SK-N-SH (cell line): ENCODE measurements around the gene NAE1. TPM values are rescaled to one million over a fixed set of nuclear protein-coding genes. Genes with fewer than 3 reads are reported as not detected.

Experiments
- CTCF ChIA-PET: fragments of 300-600, 350-600 bp; formaldehyde crosslinking; extraction: SDS; loops from one replicate; lab custom pipeline; 2021; lab: Yijun Ruan, JAX
- POLR2A ChIA-PET: fragments of 350-600 bp; sonication (Branson Sonifier 250); formaldehyde crosslinking; extraction: SDS; loops from one replicate; lab custom pipeline; 2020; ENCODE audit warnings: antibody characterized with exemption, inconsistent platforms; lab: Yijun Ruan, JAX
- DNase-seq: peaks from one replicate; pipeline ENCODE4 v3.0.0; 2012
- H2AFZ ChIP-seq: fragments of 200-600 bp; sonication (generic); 2 replicates; pipeline ENCODE4 v1.8.1; 2016; ENCODE audit warnings: antibody characterized with exemption, mild to moderate bottlenecking, low read depth
- H3F3A ChIP-seq: fragments of 200-600 bp; sonication (generic); replicated peaks from 2 replicates; pipeline ENCODE3; 2016; ENCODE audit warnings: antibody characterized with exemption, mild to moderate bottlenecking; ENCODE audit not compliant: insufficient read depth
- H3K27ac ChIP-seq, 2 experiments: fragments of 200-500 bp in 1 of 2; fragments of 200-600 bp in 1 of 2; sonication (Bioruptor generic) in 1 of 2; sonication (generic), shearing (Covaris generic) in 1 of 2; 2 replicates each; pipeline versions ENCODE4 v1.5.1 to v1.6.1; 2014 to 2016; ENCODE audit warnings: low read depth in 2 of 2, inconsistent platforms in 1 of 2, low read length in 1 of 2, mild to moderate bottlenecking in 1 of 2, mixed read lengths in 1 of 2
- H3K27me3 ChIP-seq: fragments of 200-600 bp; sonication (generic), shearing (Covaris generic); 2 replicates; pipeline ENCODE4 v1.6.1; 2016; ENCODE audit warnings: mixed run types; ENCODE audit not compliant: insufficient read depth
- H3K36me3 ChIP-seq, 2 experiments: fragments of 200-500 bp in 1 of 2; fragments of 200-600 bp in 1 of 2; sonication (Bioruptor generic) in 1 of 2; sonication (generic) in 1 of 2; replicated peaks in 1 of 2; 2 replicates each; pipeline versions ENCODE3 to v1.5.1; 2014 to 2016; ENCODE audit warnings: low read length in 1 of 2, mild to moderate bottlenecking in 1 of 2; ENCODE audit not compliant: insufficient read depth in 2 of 2, control insufficient read depth in 1 of 2
- H3K4me1 ChIP-seq, 2 experiments: fragments of 200-500 bp in 1 of 2; fragments of 200-600 bp in 1 of 2; sonication (Bioruptor generic) in 1 of 2; sonication (generic), shearing (Covaris generic) in 1 of 2; 2 replicates each; pipeline versions ENCODE4 v1.5.1 to v1.6.1; 2014 to 2016; ENCODE audit warnings: low read depth in 1 of 2, low read length in 1 of 2, mixed run types in 1 of 2; ENCODE audit not compliant: insufficient read depth in 2 of 2, control insufficient read depth in 1 of 2
- H3K4me2 ChIP-seq: fragments of 200-600 bp; sonication (generic), shearing (Covaris generic); 2 replicates; pipeline ENCODE4 v1.6.1; 2017; ENCODE audit warnings: mixed run types
- H3K4me3 ChIP-seq, 2 experiments: fragments of 200-500 bp in 1 of 2; fragments of 200-600 bp in 1 of 2; sonication (Bioruptor generic) in 1 of 2; sonication (generic), shearing (Covaris generic) in 1 of 2; 2 replicates each; pipeline versions ENCODE4 v1.5.1 to v1.8.1; 2014 to 2016; ENCODE audit warnings: low read depth in 2 of 2, inconsistent platforms in 1 of 2, low read length in 1 of 2, mild to moderate bottlenecking in 1 of 2, mixed read lengths in 1 of 2, moderate library complexity in 1 of 2
- H3K79me2 ChIP-seq: fragments of 200-600 bp; sonication (generic); 2 replicates; pipeline ENCODE4 v1.8.1; 2017; ENCODE audit warnings: mild to moderate bottlenecking; ENCODE audit not compliant: insufficient read depth
- H3K9ac ChIP-seq: fragments of 200-600 bp; sonication (generic); 2 replicates; pipeline ENCODE4 v1.6.1; 2017; ENCODE audit warnings: mixed run types
- H3K9me2 ChIP-seq: fragments of 200-600 bp; sonication (generic); 2 replicates; pipeline ENCODE4 v1.6.1; 2017; ENCODE audit warnings: mixed run types
- H3K9me3 ChIP-seq: fragments of 200-600 bp; sonication (generic); 2 replicates; pipeline ENCODE4 v1.6.1; 2017; ENCODE audit warnings: mixed run types, mild to moderate bottlenecking, moderate library complexity
- H4K20me1 ChIP-seq: fragments of 200-600 bp; sonication (generic); 2 replicates; pipeline ENCODE4 v1.6.1; 2017; ENCODE audit warnings: mild to moderate bottlenecking, mixed run types; ENCODE audit not compliant: insufficient read depth
- EP300 ChIP-seq, 2 experiments: IDR thresholded peaks; 2 replicates each; pipeline versions ENCODE4 v1.4.0 to v1.6.1; 2012; ENCODE audit warnings: borderline replicate concordance in 1 of 2, low read depth in 1 of 2, low read length in 1 of 2
- EZH2phosphoT487 ChIP-seq: fragments of 200-600 bp; sonication (generic); IDR thresholded peaks from 2 replicates; pipeline ENCODE4 v1.6.1; 2017; ENCODE audit warnings: low read depth, mixed run types, mild to moderate bottlenecking, antibody characterized with exemption, moderate library complexity, borderline replicate concordance
- FOXJ3 ChIP-seq: sonication (generic); formaldehyde crosslinking; IDR thresholded peaks from 2 replicates; pipeline ENCODE4 v1.5.1; 2020; ENCODE audit warnings: mild to moderate bottlenecking, missing genetic modification reagents
- GABPA ChIP-seq: IDR thresholded peaks from 2 replicates; pipeline ENCODE4 v1.4.0; 2012; ENCODE audit warnings: low read depth, mild to moderate bottlenecking
- MXI1 ChIP-seq: IDR thresholded peaks from 2 replicates; pipeline ENCODE4 v1.6.1; 2012; ENCODE audit warnings: mild to moderate bottlenecking, low read depth, low read length, improper control_type of control experiment
- NFIC ChIP-seq: IDR thresholded peaks from 2 replicates; pipeline ENCODE4 v1.4.0; 2012; ENCODE audit warnings: borderline replicate concordance
- PBX3 ChIP-seq: IDR thresholded peaks from 2 replicates; pipeline ENCODE4; 2012
- POLR2AphosphoS5 ChIP-seq: IDR thresholded peaks from 2 replicates; pipeline ENCODE4 v1.6.1; 2012; ENCODE audit warnings: low read depth, low read length
- RCOR1 ChIP-seq: fragments of 150-350 bp; IDR thresholded peaks from 2 replicates; pipeline ENCODE4 v1.6.1; 2017; ENCODE audit warnings: antibody characterized with exemption, low read length
- REST ChIP-seq: IDR thresholded peaks from 2 replicates; pipeline ENCODE4 v1.6.1; 2012; ENCODE audit warnings: mild to moderate bottlenecking, low read depth, low read length, moderate library complexity
- RFX5 ChIP-seq: IDR thresholded peaks from 2 replicates; pipeline ENCODE4 v1.6.1; 2012; ENCODE audit warnings: mild to moderate bottlenecking, improper control_type of control experiment, low read length
- RXRA ChIP-seq: IDR thresholded peaks from 2 replicates; pipeline ENCODE4 v1.4.0; 2012; ENCODE audit warnings: low read depth, mild to moderate bottlenecking, borderline replicate concordance
- SMC3 ChIP-seq: IDR thresholded peaks from 2 replicates; pipeline ENCODE4 v1.6.1; 2012; ENCODE audit warnings: low read depth, low read length, improper control_type of control experiment
- TAF1 ChIP-seq: IDR thresholded peaks from 2 replicates; pipeline ENCODE4 v1.6.1; 2012; ENCODE audit warnings: low read depth, mild to moderate bottlenecking, low read length, moderate library complexity, borderline replicate concordance
- TCF12 ChIP-seq: IDR thresholded peaks from 2 replicates; pipeline ENCODE4 v1.4.0; 2012
- TEAD4 ChIP-seq: IDR thresholded peaks from 2 replicates; pipeline ENCODE4 v1.4.0; 2012; ENCODE audit warnings: mild to moderate bottlenecking, borderline replicate concordance; ENCODE audit not compliant: insufficient read depth
- USF2 ChIP-seq: fragments of 150-350 bp; IDR thresholded peaks from 2 replicates; pipeline ENCODE4 v1.6.1; 2017; ENCODE audit warnings: antibody characterized with exemption, low read length, low read depth, borderline replicate concordance
- YY1 ChIP-seq: IDR thresholded peaks from 2 replicates; pipeline ENCODE4 v1.4.0; 2012; ENCODE audit warnings: low read depth, mild to moderate bottlenecking
- WGBS: methylation state at CpG from one replicate; pipeline ENCODE4 v1.1.6; 2017; ENCODE audit warnings: low lambda C conversion rate; 5-methylcytosine and 5-hydroxymethylcytosine counted together
- polyA plus RNA-seq, 3 experiments: library from polyadenylated mRNA; depleted of rRNA; stranded (reverse); fragments of >200 nt; gene quantifications; 2 replicates each; pipeline ENCODE4 v1.2.3, GENCODE V29; 2012

NAE1 gene
- polyA plus RNA-seq, 1 of the 3 experiments (the other 2 are of a cell fraction), result 33.8 TPM

- TF ChIP-seq TAF1 (no peak), NFIC (no peak), SMC3 (no peak), TEAD4 (no peak), REST (no peak)
- POLR2A ChIA-PET, result interaction anchor here (2.1 kb wide), 1 partner anchor 15 kb away, joined by 7 read pairs; the partner anchor contains the start of gene NAE1
Measured at GRCh38 chr16:66814734-66815133, 16.0 kb downstream of the NAE1 start.

GRCh38 chr16:66811043-66811442 lies 19.7 kb downstream of the NAE1 start:
- Histone ChIP-seq H3K9me3 (no peaks in the 10 kb centered on the region), H3K4me3 (no peak overlapping the region), H3F3A (no peaks in the 10 kb centered on the region), H3K9ac (no peak overlapping the region), H4K20me1 (no peaks in the 10 kb centered on the region), H3K36me3 (peaks cover 44 to 74% of the 10 kb centered on the region in 2 experiments), H2AFZ (no peak overlapping the region), H3K4me1 (no peaks in the 10 kb centered on the region), H3K4me2 (no peak overlapping the region), H3K27me3 (no peaks in the 10 kb centered on the region), H3K79me2 (no peaks in the 10 kb centered on the region), H3K27ac (no peak overlapping the region), H3K9me2 (no peaks in the 10 kb centered on the region)
- DNase-seq, result no peak
- CTCF ChIA-PET, result interaction anchor here (1.7 to 1.9 kb wide), 2 partner anchors 20 to 59 kb away, joined by 5 to 8 read pairs; partner anchors contain the start of gene NAE1
- POLR2A ChIA-PET, result no interaction called here
- TF ChIP-seq RXRA (no peak), GABPA (no peak), USF2 (no peak), MXI1 (no peak), POLR2AphosphoS5 (no peak), EZH2phosphoT487 (no peak), YY1 (no peak), RCOR1 (no peak), TCF12 (no peak), NFIC (no peak), EP300 (IDR thresholded peaks at IDR 0.05; ENCODE audit: borderline replicate concordance in 1 of 2, low read depth in 1 of 2, low read length in 1 of 2) (no peak), FOXJ3 (CRISPR knock-in tag) (no peak), PBX3 (no peak), RFX5 (no peak)
- 98% methylated on average over 7 of the region's 7 CpGs for WGBS

More at GRCh38 chr16:66814734-66815133, 16.0 kb downstream of the NAE1 start:
- no peaks in the 10 kb centered on the region for H3K27me3 ChIP-seq
- H3K36me3 ChIP-seq, result peaks cover 57 to 84% of the 10 kb centered on the region in 2 experiments
- no peak overlapping the region for H3K4me2 ChIP-seq
- H3K4me1 ChIP-seq, result no peaks in the 10 kb centered on the region; a peak in 1 of 4 replicates
- H2AFZ ChIP-seq, result no peak overlapping the region
- no peaks in the 10 kb centered on the region for H3F3A ChIP-seq
- no peaks in the 10 kb centered on the region for H4K20me1 ChIP-seq
- no peaks in the 10 kb centered on the region for H3K9me2 ChIP-seq
- 98% methylated on average over 2 of the region's 2 CpGs for WGBS
- no peak overlapping the region for H3K27ac ChIP-seq
- no peak for DNase-seq
- H3K4me3 ChIP-seq, result no peak overlapping the region
- CTCF ChIA-PET, result interaction anchor here (1.0 to 5.1 kb wide), 3 partner anchors 15 to 75 kb away, joined by 3 to 23 read pairs (median 5); partner anchors contain the start of gene NAE1
- H3K9ac ChIP-seq, result no peak overlapping the region
- no peaks in the 10 kb centered on the region for H3K79me2 ChIP-seq
- no peaks in the 10 kb centered on the region for H3K9me3 ChIP-seq
